Right kidney (tissue), 1 donor: ENCODE data around the gene TANGO2.
"Not testable (repeated sequence)": the region's sequence is repeated elsewhere in the genome, so short reads cannot be mapped to it uniquely, and the experiment has no call there.

Experiments
- DNase-seq: peaks from one replicate; pipeline ENCODE4 v3.0.0-alpha.2; 2016

TANGO2 gene

DNA sequence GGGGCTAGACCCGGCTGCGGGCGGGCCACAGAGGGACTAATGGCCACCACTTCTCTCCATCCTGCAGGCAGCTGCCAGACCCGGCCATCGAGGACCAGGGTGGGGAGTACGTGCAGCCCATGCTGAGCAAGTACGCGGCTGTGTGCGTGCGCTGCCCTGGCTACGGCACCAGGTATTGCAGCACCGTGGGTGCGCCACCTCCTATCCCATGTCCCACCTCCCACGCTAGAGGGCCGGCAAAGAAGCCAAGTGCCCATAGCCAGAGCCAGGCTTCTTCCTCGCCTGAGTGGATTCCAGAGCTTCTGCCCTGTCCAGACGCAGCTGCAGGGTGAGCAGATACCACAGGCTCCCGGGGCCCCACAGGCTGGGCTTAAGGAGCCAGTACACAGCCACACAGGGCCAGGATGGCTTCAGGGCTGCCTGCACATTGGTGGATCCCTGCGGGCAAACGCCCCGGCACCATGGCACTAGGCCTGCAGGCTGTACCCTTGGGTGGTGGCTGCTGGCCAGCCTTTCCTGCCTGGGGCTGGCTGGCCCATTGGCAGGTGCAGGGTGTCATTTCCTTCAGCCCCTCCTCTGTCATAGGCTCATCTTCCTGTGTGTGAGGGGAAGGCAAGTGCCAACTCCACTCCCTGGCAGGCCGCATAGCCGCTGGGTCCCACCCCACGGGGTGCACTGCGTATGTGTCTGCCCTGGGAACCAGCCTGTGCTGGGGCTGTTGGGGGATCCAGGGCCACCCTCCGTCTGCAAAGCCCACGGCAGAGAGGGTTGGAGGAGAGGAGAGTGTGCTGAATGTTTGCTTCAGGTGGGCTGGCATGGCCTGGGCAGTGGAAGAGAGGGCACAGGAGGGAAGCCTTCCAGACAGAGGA, 42.6 kb downstream of the TANGO2 start:
- no peak for DNase-seq

DNA sequence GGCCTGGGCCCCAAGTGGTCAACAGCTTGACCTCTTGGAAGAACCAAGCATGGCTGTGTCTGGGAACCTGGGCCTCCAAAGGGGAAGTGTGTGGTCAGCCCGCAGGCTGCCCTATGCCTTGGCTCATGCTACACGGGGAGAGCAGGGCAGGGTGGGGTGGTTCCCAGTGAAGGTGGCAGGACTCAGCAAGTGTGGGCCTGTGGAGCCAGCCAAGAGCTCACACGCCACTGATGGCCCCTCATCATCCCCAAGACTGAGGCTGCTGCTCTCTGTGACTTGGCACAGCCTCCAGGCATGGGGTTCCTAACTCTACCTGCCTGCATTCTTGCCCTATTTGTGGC, 43.2 kb downstream of the TANGO2 start:
- no peak for DNase-seq

DNA sequence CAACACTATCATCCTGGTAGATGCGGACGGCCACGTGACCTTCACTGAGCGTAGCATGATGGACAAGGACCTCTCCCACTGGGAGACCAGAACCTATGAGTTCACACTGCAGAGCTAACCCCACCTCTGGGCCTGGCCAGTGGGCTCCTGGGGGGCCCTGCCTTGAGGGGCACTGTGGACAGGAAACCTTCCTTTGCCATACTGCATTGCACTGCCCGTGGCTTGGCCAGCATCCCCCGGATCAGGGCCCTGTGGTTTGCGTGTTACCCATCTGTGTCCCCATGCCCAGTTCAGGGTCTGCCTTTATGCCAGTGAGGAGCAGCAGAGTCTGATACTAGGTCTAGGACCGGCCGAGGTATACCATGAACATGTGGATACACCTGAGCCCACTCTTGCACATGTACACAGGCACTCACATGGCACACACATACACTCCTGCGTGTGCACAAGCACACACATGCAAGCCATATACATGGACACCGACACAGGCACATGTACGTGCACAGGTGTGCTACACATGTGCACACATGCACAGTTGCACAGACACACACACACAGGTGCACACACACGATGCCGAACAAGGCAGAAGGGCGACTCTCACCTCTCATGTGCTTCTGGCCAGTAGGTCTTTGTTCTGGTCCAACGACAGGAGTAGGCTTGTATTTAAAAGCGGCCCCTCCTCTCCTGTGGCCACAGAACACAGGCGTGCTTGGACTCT, 43.8 kb downstream of the TANGO2 start:
- no peak for DNase-seq

DNA sequence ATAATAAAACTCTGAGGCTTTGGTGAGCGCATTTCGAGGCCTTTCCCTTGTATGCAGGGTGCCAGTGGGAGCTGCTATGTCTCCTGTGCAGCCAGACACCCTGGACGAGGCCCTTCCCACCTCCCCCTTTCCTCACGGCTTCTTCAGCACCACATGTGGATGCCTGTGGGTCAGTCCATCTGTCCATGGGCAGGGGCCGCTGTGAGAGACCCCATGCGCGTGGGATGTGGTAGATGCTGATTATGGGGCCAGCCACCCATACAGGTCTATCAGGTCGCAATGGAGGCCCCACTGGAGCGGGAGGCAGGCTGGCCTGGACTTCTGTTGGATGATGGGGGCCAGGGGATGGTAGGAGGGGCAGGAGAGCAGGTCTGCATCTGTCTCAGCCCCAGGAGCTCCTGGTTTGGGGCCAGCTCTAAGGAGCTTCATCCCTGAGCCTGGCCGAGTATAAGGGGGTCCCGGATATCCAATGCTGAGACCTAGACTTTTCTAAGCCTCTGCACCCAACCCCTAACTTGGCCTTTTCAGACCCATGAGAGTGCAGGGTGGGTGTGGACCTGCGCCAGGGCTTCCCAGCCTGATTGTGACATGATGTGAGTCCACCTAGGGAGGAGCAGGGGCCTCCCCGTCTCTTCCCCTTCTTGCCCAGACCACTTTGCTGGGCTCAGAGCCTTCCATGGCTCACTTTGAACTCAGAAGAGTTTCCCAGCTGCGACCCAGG, 45.1 kb downstream of the TANGO2 start:
- DNase-seq: no peak

DNA sequence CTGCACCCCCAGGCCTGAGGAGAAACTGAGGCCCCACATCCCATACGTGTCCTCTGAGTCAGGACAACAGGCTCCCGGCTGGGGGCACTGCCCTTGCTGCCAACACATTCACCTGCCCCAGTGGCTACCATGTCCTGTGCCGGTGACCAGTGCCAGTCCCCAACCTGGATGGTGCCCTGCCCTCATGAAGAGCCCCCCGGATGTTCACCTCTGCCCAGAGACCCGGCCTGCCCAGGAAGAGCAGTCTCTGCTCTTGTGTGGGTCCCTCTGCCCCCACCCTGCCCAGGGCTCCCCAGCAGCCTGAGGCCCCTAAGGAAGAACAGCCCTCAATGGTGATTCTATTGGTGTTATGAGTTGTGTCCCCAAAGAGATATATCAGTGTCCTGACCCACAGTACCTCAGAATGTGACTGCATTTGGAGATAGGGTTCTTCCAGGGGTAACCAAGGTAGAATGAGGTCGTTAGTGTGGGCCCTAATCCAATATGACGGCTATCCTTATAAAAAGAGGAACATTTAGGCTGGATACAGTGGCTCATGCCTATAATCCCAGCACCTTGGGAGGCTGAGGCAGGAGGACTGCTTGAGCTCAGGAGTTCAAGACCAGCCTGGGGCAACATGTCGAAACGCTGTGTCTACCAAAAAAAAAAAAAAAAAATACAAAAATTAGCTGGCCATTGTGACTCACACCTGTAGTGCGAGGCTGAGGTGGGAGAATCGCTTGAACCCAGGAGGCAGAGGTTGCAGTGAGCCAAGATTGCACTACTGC, 45.9 kb downstream of the TANGO2 start:
- no peak for DNase-seq

DNA sequence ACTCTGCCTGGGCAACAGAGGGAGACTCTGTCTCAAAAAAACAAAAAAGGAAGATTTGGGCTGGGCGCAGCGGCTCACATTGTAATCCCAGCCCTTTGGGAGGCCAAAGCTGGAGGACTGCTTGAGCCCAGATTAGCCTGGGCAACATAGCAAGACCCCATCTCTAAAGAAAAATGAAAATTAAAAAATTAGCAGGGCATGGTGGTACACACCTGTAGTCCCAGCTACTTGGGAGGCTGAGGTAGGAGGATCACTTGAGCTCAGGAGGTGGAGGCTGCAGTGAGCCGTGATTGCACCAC, 46.4 kb downstream of the TANGO2 start:
- DNase-seq: not testable (repeated sequence)

DNA sequence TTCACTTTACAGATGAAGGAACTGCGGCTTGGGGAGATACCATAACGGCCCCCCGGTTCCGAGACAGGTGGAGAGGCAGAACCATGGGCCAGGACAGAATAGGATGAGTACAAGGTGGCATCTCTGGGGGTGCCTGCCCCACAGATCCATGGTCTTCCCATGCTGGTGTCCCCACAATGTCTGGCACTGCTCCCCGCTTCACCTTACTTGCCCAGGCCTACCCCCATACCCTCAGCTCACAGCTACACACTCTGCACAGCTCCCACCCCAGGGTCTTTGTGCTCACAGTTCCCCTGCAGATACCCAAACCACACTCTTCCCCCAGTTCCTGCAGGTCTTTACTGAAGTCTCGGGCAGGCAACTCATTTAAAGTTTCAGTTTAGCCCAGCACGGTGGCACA, 47.7 kb downstream of the TANGO2 start:
- no peak for DNase-seq

DNA sequence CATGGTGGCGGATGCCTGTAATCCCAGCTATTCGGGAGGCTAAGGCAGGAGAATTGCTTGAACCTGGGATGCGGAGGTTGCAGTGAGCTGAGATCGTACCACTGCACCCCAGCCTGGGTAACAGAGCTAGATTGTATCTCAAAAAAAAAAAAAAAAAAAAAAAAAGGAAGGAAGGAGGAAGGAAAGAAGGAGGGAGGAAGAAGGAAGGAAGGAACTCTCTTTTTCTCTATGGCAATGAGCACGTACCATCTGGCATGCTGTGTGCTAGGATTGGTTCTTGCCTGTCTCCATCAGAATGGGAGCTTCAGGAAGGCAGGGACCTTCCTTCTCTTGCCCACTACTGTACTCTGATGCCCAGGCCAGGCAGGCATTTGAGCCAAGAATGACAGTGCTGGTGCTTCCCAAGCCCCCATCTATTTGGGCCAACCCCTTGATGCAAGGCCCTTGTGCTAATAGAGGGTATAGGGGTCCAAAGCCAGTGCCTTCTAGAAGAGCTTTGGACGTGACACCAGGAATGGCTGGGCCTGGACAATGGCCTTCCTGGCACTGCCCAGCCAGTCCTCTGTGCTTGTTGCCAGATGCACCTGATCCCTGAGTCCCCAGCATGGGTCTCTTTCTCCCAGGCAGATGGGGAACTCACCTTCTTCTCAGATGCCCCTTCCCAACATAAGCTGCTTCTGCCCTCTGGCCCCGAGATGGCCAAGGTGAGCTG, 48.6 kb downstream of the TANGO2 start:
- no peak for DNase-seq

DNA sequence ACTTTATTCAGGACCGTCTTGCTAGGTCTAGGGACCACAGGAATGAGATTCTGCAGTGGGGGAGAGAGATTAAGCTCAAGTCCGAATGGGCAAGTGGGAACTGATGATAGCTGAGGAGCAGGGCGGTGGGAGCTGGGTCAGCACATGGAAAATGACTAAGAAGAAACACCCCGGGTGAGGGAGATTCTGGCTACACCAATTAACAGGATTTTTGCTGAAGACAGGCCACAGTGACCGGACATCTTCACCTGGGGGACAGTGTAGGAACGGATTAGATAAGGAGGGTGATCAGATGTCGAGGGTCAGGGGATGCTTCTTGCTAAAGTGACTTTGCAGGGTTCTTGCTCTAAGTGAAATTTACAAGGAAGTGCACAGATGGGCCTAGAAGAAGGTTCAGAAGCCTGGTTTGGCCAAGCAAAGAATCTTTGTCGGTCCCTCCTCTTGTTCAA, 50.6 kb downstream of the TANGO2 start:
- DNase-seq: no peak

DNA sequence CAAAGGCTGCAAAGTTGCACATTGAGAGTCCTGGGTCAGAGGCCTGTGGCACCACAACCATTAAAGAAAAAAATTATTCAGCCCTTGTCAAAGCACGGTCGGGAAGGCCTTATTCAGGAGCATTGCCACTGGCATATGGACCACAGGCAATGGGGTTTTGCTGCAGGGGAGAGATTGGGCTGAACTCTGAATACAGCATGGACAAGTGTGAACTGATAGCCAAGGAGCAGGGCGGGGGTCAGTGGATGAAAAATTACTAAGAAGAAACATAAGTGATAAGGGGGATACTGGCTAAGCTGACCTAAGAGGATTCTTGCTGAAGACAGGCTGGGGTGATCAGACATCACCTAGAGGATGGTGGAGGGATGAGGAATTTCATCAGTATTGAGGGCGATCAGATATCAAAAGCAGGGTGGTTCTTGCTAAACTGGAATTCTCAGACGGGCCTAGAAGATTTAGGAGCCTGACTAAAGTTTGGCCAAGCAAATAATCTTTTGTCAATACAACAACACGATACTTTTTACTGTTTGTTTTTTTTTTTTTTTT, 55.8 kb downstream of the TANGO2 start:
- no peak for DNase-seq

DNA sequence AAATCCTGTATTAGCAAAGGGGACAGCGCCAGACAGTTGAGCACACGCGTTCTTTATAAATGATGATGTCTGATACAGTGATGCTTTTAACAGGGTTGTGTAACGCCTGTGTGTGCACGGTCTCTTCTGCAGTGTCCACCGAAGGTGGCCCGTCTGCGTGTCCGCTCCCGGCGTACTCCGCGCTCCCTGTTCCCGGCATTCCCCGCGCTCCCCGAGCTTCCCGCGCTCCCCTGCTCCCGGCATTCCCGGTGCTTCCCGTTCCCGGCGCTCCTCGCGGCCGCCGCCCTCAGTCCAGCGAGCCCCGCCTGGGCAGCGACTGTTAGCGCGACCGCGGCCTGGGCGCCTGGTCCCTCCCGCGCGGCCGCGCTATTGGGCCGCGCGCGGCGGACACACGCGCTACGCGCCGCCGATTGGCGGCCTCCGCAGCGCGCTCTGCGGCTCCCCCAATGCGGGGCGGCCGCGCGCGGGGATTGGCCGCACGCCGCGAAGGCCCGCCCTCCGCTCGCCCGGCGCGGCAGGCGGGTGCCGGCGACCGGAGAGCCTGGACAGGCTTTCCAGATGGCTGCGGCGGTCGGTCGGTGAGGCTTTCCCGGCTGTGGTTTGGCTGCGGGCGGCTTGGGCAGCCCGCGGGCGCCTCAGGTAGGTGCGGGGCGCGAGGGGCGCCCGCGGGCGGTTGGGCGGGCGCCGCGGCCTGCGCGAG, 59.0 kb downstream of the TANGO2 start, which contains the start of gene DGCR8:
TSS of gene DGCR8 (plus strand) at position 497 of the 700 bp plus-strand sequence. CDS start 5,723 bp downstream, outside the sequence.
- peak; percentile 90 for DNase-seq

DNA sequence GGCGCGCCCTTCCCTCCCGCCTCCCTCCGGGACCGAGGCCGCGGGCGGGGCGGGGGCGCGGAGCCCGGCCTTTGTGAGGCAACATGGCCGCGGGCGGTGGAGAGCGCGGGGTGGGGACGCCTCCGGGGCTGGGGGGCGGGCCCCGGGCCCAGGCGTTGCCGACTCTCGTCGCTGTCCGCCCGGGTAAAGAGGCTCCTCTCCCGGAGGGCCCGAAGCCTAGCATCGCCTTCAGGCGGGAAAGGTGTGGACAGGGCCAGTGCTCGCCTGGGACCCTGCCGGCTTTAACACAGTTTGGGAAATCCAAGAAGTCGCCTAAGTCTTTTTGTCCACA, 59.5 kb downstream of the TANGO2 start:
- no peak for DNase-seq

DNA sequence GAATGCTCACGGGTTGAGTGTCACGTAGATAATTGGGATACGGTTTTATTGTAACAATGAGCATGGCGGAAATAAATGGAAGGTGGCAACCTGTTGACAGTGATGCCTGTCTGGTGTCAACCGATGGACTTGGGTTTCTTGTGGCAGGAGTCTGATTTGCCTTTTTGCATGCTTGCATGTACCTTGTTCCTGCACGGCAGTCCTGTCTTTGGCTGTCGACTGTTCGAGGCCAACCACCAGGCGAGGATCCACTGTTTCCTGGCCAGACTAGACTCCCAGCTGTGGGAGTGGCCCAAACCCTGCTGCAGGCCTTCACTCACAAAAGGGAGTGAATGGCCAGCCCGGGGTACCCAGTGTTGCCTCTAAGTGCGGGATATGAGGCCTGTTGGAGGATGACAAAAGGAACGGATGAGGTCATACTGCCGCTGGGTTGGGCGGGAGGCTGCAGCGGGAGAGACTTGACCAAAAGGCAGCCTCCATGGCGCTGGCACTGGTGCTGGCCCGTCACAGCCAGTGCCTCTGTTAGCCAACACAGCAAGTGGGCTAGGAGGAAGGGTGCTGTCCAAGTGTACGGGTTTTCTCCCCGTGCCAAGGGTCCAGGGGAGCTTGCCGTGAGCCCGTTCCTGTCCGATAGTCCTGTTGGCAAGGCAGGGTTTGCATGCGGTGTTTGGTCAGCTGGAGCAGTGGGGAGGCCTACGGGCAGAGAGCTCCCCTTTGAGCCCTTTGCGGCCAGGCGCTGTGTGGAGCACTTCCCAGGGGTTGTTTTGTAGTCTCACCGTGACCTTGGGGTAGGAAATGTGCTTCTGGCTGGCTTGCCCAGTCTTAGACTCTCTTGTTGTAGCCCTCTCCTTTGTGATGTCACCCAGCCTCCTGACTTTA, 60.1 kb downstream of the TANGO2 start:
- peak; percentile 58 for DNase-seq

DNA sequence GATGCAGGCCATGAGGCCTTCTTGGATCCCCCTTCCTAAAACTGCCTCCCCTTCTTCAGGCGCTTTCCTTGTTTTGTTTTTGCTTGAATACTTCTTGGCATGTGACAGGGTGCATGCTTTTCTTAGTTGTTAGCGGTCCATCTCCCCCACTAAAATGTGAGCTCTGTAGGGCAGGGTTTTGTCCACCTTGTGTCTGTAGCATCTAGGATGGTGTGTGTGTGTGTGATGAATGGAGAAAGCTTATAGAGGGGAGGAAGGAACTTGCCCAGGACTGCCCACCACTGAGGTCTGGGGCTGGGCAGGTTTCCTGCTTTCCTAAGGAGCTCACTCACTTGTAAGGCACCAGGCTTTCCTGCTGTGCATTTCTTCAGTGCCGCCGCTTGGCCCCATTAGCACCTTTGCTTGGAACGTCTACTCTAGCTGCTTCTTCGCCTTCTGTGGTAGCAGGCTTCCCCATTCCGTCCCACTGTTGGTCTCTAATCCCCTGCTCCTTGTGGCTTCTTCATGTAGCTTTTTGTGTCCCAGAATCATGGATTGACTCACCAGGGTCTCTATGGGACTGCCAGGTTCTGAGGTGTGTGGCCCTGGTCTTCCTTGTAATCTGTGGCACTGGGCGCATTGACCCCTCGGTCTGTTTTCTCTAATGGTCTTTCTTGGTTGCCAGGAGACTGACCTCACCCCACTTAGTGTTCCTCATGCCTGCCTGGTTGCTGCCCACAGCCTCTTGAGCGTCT, 62.4 kb downstream of the TANGO2 start:
- DNase-seq: no peak

DNA sequence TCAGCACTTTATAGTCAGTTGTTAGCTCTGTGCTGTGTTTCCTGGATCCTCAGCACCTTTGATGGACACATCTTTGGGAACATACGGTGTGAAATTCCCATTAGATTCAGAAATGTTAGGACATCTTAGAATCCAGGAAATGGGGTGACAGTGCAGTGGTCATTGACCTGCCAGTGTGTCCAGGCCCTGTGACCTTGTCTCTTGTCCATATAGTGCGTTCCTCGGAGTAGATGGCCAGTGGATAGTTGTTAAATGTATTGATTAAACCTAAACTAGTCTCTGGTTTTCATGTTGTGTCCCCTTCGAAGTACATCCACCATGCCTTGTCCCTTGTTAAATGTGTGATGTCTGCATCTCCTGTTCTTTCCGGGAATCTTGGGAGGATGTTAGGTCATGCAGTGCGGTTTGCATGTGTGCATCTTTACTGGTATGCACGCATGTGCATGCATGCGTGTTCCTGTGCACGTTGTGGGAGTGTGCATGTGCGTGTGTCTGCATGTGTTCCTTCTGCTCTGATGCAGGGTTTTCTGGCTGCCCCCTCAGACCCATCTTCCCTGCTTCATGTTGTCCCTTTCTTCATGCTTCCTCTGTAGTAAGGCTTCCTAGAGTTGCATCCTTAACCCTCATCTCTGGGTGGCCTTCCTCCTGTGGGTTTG, 63.1 kb downstream of the TANGO2 start:
- DNase-seq: no peak

DNA sequence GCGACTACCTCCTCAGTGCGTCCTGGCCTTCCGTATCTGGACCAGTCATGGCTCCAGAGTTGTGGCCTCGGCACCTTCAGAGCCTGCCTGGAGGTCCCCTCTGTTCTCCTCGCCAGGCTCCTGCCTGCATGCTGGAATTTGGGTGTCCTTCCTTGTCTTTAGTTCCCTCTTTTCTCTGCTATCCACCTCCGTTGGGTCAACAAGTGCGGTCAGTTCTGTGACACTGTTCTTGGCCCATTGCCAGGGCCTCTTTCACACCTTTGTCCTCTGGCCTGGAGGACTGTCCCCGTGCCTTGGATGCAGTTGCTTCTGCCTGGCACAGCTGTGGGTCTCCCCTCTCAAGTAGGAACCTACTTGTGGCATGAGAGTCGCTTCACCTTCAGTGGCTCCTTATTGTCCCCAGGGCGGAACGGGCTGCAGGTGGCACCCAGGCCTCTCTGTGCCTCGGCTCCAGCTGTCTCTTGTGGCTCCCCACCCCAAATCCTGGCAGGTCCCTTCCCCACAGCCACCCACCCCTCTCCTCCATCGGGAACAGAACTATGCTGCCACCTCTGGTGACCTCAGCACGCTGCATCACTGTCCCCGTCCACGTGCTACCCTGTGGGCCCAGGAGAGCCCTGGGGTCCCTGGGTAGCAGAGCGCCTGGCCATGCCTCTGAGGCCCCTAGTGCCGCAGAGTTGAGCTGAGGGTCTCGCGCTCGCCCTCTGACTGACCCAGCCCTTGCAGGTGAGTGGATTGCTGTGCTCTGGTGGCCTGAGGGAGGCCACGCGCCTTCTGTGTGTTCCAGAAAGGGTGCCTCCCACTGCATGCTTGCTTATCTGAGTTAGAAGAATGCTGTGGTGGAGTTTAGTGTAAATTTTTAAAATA, 63.9 kb downstream of the TANGO2 start:
- no peak for DNase-seq

DNA sequence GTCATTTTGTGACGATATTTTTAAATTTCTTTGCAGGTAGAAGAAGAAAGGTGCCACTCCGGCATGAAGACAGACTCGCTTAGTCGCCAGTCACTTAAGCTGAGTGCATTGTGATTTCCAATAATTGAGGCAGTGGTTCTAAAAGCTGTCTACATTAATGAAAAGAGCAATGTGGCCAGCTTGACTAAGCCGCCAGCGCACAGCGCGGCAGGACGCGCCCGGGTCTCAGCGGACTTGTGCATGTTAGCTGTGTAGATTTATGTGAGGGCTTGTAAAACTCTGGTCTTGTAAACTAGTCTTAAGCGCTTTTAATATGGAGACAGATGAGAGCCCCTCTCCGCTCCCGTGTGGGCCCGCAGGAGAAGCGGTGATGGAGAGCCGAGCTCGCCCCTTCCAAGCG, 64.7 kb downstream of the TANGO2 start:
- DNase-seq: no peak
